ENCODE results near the gene CNOT11.
"Not testable (repeated sequence)": the region's sequence is repeated elsewhere in the genome, so short reads cannot be mapped to it uniquely, and the experiment has no call there.

The CNOT11 gene

GRCh38 chr2:101310090-101310833, 57.6 kb downstream of the CNOT11 start:
- DNase-seq (ENCODE audit: low spot score): no peak

GRCh38 chr2:101310834-101311695, 58.4 kb downstream of the CNOT11 start:
- no peak for DNase-seq (ENCODE audit: low spot score)

GRCh38 chr2:101311696-101312017, 59.0 kb downstream of the CNOT11 start:
- no peak for DNase-seq (ENCODE audit: low spot score)

GRCh38 chr2:101316568-101316967, 63.9 kb downstream of the CNOT11 start:
- DNase-seq (ENCODE audit: low spot score): not testable (repeated sequence)
